ENCODE measurements around the gene TBKBP1.

- TF ChIP-seq CTCF (conservative IDR thresholded peaks at IDR 0.05 in 1 of 2, IDR thresholded peaks at IDR 0.05 in 1 of 2; ENCODE audit: extremely low read depth in 1 of 2, insufficient read depth in 1 of 2, low read depth in 1 of 2, low read length in 2 of 2) (no peak), EZH2 (IDR thresholded peaks at IDR 0.05; ENCODE audit: borderline replicate concordance, low read length) (no peak)
These were observed 43.1 kb upstream of the TBKBP1 start for GRCh38 chr17:47650525-47651522.
